B cell (primary cell): ENCODE results near the gene DCHS1. TPM values are rescaled to one million over a fixed set of nuclear protein-coding genes. Genes with fewer than 3 reads are reported as not detected.

Source experiments
- ATAC-seq: fragments of 200-7000 bp; cut with Tn5 transposase; one replicate; pipeline ENCODE4 v1.10.0; 2021; ENCODE audit warnings: low read depth, mild to moderate bottlenecking, moderate number of reproducible peaks, moderate library complexity
- CTCF ChIA-PET: fragments of 350-600 bp; sonication (Branson Sonifier 250); formaldehyde crosslinking; loops from one replicate; lab custom pipeline; 2021; ENCODE audit warnings: antibody characterized with exemption, inconsistent platforms; lab: Charles Lee
- POLR2A ChIA-PET: fragments of 350-600 bp; sonication (Branson Sonifier 250); formaldehyde crosslinking; loops from one replicate; lab custom pipeline; 2021; ENCODE audit warnings: antibody characterized with exemption; lab: Charles Lee
- DNase-seq: peaks from one replicate; pipeline ENCODE4 v3.0.0; 2013
- H2AFZ ChIP-seq: 2 replicates; pipeline ENCODE4 v1.6.1; 2012; ENCODE audit warnings: mild to moderate bottlenecking, low read depth, low read length; ENCODE audit not compliant: insufficient read depth, poor library complexity, severe bottlenecking
- H3K27ac ChIP-seq, 2 donors: 1 replicate in 1 of 2; 2 replicates in 1 of 2; pipeline ENCODE4 v1.5.1; 2012 to 2013; ENCODE audit warnings: low read length in 2 of 2, mild to moderate bottlenecking in 2 of 2, moderate library complexity in 1 of 2
- H3K27me3 ChIP-seq, 4 experiments: fragments of 200-600 bp in 1 of 4; sonication (generic) in 1 of 4; replicated peaks in 1 of 4; 1 replicate in 2 of 4; 2 replicates in 2 of 4; pipeline versions ENCODE4 v1.6.1 to v1.7.0; 2013 to 2016; ENCODE audit warnings: low read length in 3 of 4, mild to moderate bottlenecking in 2 of 4, mixed read lengths in 1 of 4, moderate library complexity in 1 of 4; ENCODE audit not compliant: insufficient read depth in 4 of 4, control insufficient read depth in 3 of 4; ENCODE audit errors: control extremely low read depth in 1 of 4
- H3K36me3 ChIP-seq, 2 experiments: replicated peaks in 1 of 2; 1 replicate in 1 of 2; 2 replicates in 1 of 2; pipeline versions ENCODE4 v1.6.1 to v1.7.1; 2013; ENCODE audit warnings: low read length in 1 of 2; ENCODE audit not compliant: insufficient read depth in 2 of 2, control insufficient read depth in 1 of 2; ENCODE audit errors: control extremely low read depth in 1 of 2, extremely low read depth in 1 of 2
- H3K4me1 ChIP-seq, 2 donors: fragments of 200-600 bp in 1 of 2; sonication (generic) in 1 of 2; 1 replicate in 1 of 2; 2 replicates in 1 of 2; pipeline versions ENCODE4 v1.5.1 to v1.6.1; 2013 to 2017; ENCODE audit warnings: low read length in 2 of 2; ENCODE audit not compliant: control insufficient read depth in 2 of 2, insufficient read depth in 2 of 2
- H3K4me2 ChIP-seq: replicated peaks from 2 replicates; pipeline ENCODE3; 2012; ENCODE audit warnings: mild to moderate bottlenecking, low read depth, low read length; ENCODE audit not compliant: poor library complexity, severe bottlenecking
- H3K4me3 ChIP-seq, 5 experiments: fragments of 200-600 bp in 1 of 5; sonication (generic) in 1 of 5; 1 replicate in 3 of 5; 2 replicates in 2 of 5; pipeline versions ENCODE4 v1.5.1 to v1.7.0; 2011 to 2016; ENCODE audit warnings: low read length in 4 of 5, mild to moderate bottlenecking in 4 of 5, low read depth in 2 of 5, control low read depth in 1 of 5, moderate library complexity in 1 of 5; ENCODE audit not compliant: insufficient read depth in 1 of 5; ENCODE audit errors: control extremely low read depth in 1 of 5, extremely low read depth in 1 of 5
- H3K79me2 ChIP-seq: fragments of 200-600 bp; sonication (generic); one replicate; pipeline ENCODE4 v1.6.0; 2016; ENCODE audit warnings: low read length; ENCODE audit not compliant: control insufficient read depth, insufficient read depth
- H3K9ac ChIP-seq: fragments of 200-600 bp; sonication (generic); 2 replicates; pipeline ENCODE4 v1.6.1; 2017; ENCODE audit warnings: mild to moderate bottlenecking, low read length, moderate library complexity
- H3K9me3 ChIP-seq, 3 donors: one replicate each; pipeline versions ENCODE4 v1.6.1 to v1.7.1; 2013; ENCODE audit warnings: low read length in 2 of 3; ENCODE audit not compliant: control insufficient read depth in 2 of 3, insufficient read depth in 1 of 3; ENCODE audit errors: control extremely low read depth in 1 of 3
- H4K20me1 ChIP-seq: 2 replicates; pipeline ENCODE4 v1.6.0; 2012; ENCODE audit warnings: mild to moderate bottlenecking, low read length; ENCODE audit not compliant: insufficient read depth, control insufficient read depth, poor library complexity, severe bottlenecking
- H3K27ac Mint-ChIP-seq: one replicate; pipeline ENCODE4 v1.8.0; 2021; ENCODE audit warnings: mixed read lengths
- H3K27me3 Mint-ChIP-seq: one replicate; pipeline ENCODE4 v1.8.0; 2021; ENCODE audit warnings: mixed read lengths
- H3K4me1 Mint-ChIP-seq: one replicate; pipeline ENCODE4 v1.8.0; 2021; ENCODE audit warnings: mixed read lengths
- H3K4me3 Mint-ChIP-seq: one replicate; pipeline ENCODE4 v1.8.0; 2021; ENCODE audit warnings: mixed read lengths
- H3K9me3 Mint-ChIP-seq: one replicate; pipeline ENCODE4 v1.8.0; 2022; ENCODE audit warnings: mixed read lengths; ENCODE audit not compliant: insufficient read depth
- EZH2 ChIP-seq: IDR thresholded peaks from 2 replicates; pipeline ENCODE4 v1.6.1; 2012; ENCODE audit warnings: borderline replicate concordance, low read depth, mild to moderate bottlenecking, moderate library complexity, low read length; ENCODE audit not compliant: insufficient read depth, poor library complexity, severe bottlenecking
- WGBS: methylation state at CpG from one replicate; pipeline ENCODE4 v1.1.5; 2013; ENCODE audit warnings: missing lambda C conversion rate; ENCODE audit not compliant: insufficient coverage; 5-methylcytosine and 5-hydroxymethylcytosine counted together
- intact Hi-C: fragments of 100-400 bp; cut with micrococcal nuclease; formaldehyde crosslinking; loops from one replicate; pipeline ENCODE4 v1.10.0; 2022
- polyA plus RNA-seq: library from polyadenylated mRNA; depleted of rRNA; stranded (reverse); fragments of >200 nt; gene quantifications from 2 replicates; pipeline ENCODE4 v1.2.3, GENCODE V29; 2012
- total RNA-seq, 2 donors: library from RNA; stranded (reverse); fragments of 120-200 nt in 1 of 2; gene quantifications; 1 replicate in 1 of 2; 2 replicates in 1 of 2; pipeline versions ENCODE4 v1.2.3 to v1.2.4, GENCODE V29; 2013 to 2022
- TF ChIP-seq, protein P1 (sequence below): fragments of 200-600 bp; IDR thresholded peaks from one replicate; pipeline ENCODE4 v1.8.0; 2022; ENCODE audit warnings: antibody characterized with exemption, mild to moderate bottlenecking

Gene DCHS1
- total and polyA plus RNA-seq, 2 donors (not counting 1 experiment from before 2014, with no cell fraction given) = 0.31 to 0.84 TPM

DNA sequence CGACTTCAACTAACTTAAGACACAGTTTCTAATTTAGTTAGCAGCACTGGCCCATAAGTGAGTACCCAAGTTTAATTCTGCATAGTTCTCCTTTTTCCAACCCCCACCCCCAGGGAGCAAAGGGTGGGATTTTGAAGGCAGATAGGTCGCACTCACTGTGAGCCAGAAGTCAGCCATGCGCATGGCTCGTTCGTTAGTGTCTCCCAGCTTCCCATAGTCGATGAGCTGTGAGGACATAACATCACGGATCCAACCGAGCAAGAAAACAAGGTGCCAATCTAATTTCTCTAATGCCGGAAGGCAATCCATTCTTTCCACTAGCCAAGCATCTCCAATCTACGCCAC, 27.0 kb upstream of the DCHS1 start:
- WGBS = 0% methylated on average over 7 of the region's 10 CpGs

DNA sequence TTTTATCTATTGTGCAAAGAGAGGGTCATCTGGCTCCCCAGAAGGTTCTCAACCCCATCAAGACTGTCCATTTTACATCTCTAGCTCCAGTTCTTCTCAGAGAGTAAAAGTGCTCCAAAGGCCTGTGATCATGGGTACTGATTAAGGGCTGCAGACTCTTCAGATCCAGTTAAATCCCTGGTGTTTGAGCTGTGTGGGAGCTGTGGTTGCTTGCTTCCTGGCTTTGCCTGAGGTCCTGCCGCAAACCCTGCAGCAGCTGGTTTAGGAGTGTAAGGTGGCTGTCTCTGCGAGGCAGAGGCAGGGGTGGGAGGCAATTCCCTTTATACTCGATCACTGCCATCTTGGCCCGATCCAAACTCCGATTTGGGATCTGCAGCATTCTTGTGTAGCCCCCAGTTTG, 26.3 kb upstream of the DCHS1 start:
- intact Hi-C loops = loop anchor here (2.0 to 5.0 kb wide), 2 partner anchors 35 to 447 kb away; partner anchors contain the start of gene FHIP1B
- Histone ChIP-seq H3K4me3 (peak overlapping the region in 3 of 5 experiments; percentile 80 to 91 (median 84)), H3K27me3 (no peaks in the 10 kb centered on the region), H4K20me1 (no peaks in the 10 kb centered on the region), H3K9me3 (no peaks in the 10 kb centered on the region), H3K36me3 (peaks cover 0 to 8% of the 10 kb centered on the region in 2 experiments), H2AFZ (peak overlapping the region; percentile 94), H3K4me1 (peaks cover 12% of the 10 kb centered on the region in 2 donors), H3K27ac (peak overlapping the region in 1 of 2 donors; percentile 91), H3K79me2 (peaks cover 12% of the 10 kb centered on the region), H3K9ac (peak overlapping the region; percentile 84), H3K4me2 (peak overlapping the region; percentile 89)
- H3K27me3 Mint-ChIP-seq = no peaks in the 10 kb centered on the region
- H3K4me1 Mint-ChIP-seq = peaks cover 25% of the 10 kb centered on the region
- ChIA-PET POLR2A (interaction anchor here (0.5 to 1.9 kb wide), 2 partner anchors 15 to 70 kb away, joined by 5 to 19 read pairs; partner anchors contain the start of gene TAF10), CTCF (interaction anchor here (0.8 to 2.0 kb wide), 6 partner anchors 10 to 303 kb away, joined by 3 to 6 read pairs (median 5); no protein-coding TSS in a partner anchor)
- no peak for ATAC-seq
- DNase-seq = no peak
- H3K27ac Mint-ChIP-seq = peak overlapping the region; percentile 99
- peak overlapping the region; percentile 99 for H3K4me3 Mint-ChIP-seq
- WGBS = 16% methylated on average over 2 of the region's 5 CpGs
- H3K9me3 Mint-ChIP-seq = no peaks in the 10 kb centered on the region
- no peak for TF ChIP-seq EZH2
- TF ChIP-seq, protein P1, sequence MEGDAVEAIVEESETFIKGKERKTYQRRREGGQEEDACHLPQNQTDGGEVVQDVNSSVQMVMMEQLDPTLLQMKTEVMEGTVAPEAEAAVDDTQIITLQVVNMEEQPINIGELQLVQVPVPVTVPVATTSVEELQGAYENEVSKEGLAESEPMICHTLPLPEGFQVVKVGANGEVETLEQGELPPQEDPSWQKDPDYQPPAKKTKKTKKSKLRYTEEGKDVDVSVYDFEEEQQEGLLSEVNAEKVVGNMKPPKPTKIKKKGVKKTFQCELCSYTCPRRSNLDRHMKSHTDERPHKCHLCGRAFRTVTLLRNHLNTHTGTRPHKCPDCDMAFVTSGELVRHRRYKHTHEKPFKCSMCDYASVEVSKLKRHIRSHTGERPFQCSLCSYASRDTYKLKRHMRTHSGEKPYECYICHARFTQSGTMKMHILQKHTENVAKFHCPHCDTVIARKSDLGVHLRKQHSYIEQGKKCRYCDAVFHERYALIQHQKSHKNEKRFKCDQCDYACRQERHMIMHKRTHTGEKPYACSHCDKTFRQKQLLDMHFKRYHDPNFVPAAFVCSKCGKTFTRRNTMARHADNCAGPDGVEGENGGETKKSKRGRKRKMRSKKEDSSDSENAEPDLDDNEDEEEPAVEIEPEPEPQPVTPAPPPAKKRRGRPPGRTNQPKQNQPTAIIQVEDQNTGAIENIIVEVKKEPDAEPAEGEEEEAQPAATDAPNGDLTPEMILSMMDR = no peak

More for the DNA sequence above, 27.0 kb upstream of the DCHS1 start:
- Mint-ChIP-seq H3K9me3 (no peaks in the 10 kb centered on the region), H3K4me3 (peak overlapping the region; percentile 99), H3K4me1 (peaks cover 25% of the 10 kb centered on the region), H3K27me3 (no peaks in the 10 kb centered on the region), H3K27ac (peak overlapping the region; percentile 99)
- Histone ChIP-seq H3K36me3 (peaks cover 0 to 8% of the 10 kb centered on the region in 2 experiments), H3K4me3 (peak overlapping the region; percentile 80 to 91 (median 84)), H3K27me3 (no peaks in the 10 kb centered on the region), H3K4me2 (peak overlapping the region; percentile 89), H4K20me1 (no peaks in the 10 kb centered on the region), H2AFZ (peak overlapping the region; percentile 94), H3K4me1 (peaks cover 12% of the 10 kb centered on the region in 2 donors), H3K9me3 (no peaks in the 10 kb centered on the region), H3K79me2 (peaks cover 12% of the 10 kb centered on the region), H3K27ac (peak overlapping the region; percentile 31 to 91), H3K9ac (peak overlapping the region; percentile 84)
- DNase-seq (no peak), ATAC-seq (no peak)
- TF ChIP-seq, protein P1 = no peak
- TF ChIP-seq EZH2 = no peak
- CTCF ChIA-PET = interaction anchor here (0.9 to 2.5 kb wide), 17 partner anchors 8 to 304 kb away, joined by 3 to 52 read pairs (median 5); partner anchors contain the start of genes ARFIP2, ILK, RRP8 and TAF10
- POLR2A ChIA-PET = interaction anchor here (1.0 to 1.9 kb wide), 5 partner anchors 64 to 292 kb away, joined by 3 to 19 read pairs (median 4); partner anchors contain the start of genes SMPD1, TAF10 and TPP1
- intact Hi-C loops = loop anchor here (2.0 to 5.0 kb wide), 2 partner anchors 35 to 448 kb away; partner anchors contain the start of gene FHIP1B
